OCI-LY1 (cell line): Measurements from ENCODE around the gene CSMD2.

Experiments used
- CTCF ChIP-seq: fragments of 200-600 bp; sonication (generic), shearing (Covaris generic); IDR thresholded peaks from 2 replicates; pipeline ENCODE4 v1.5.1; 2017; ENCODE audit warnings: mild to moderate bottlenecking, antibody characterized with exemption, low read length, moderate library complexity, mixed read lengths
- EZH2 ChIP-seq: fragments of 200-600 bp; sonication (generic), shearing (Covaris generic); IDR thresholded peaks from 2 replicates; pipeline ENCODE4 v1.8.0; 2017; ENCODE audit warnings: borderline replicate concordance, mixed run types, mild to moderate bottlenecking, antibody characterized with exemption, low read length, moderate library complexity, mixed read lengths

- no peak for TF ChIP-seq CTCF
- TF ChIP-seq EZH2: no peak
These were observed 284.7 kb downstream of the CSMD2 start for GRCh38 chr1:33880305-33880704.
